Osteocyte (in vitro differentiated cells): Measurements from ENCODE around the gene ITGBL1. TPM values are rescaled to one million over a fixed set of nuclear protein-coding genes. Genes with fewer than 3 reads are reported as not detected.
A peak's percentile ranks its signal among the peaks of the same experiment; 100 is the strongest.

ENCODE experiments used
- DNase-seq: peaks from one replicate; pipeline ENCODE4 v3.0.0; 2021; ENCODE audit warnings: mixed read lengths; ENCODE audit not compliant: unreplicated experiment; ENCODE audit errors: extremely low spot score
- H3K27ac Mint-ChIP-seq: one replicate; pipeline ENCODE4 v1.8.0; 2021; ENCODE audit warnings: mild to moderate bottlenecking, mixed read lengths; ENCODE audit not compliant: unreplicated experiment
- H3K27me3 Mint-ChIP-seq: one replicate; pipeline ENCODE4 v1.8.0; 2021; ENCODE audit warnings: mixed read lengths; ENCODE audit not compliant: unreplicated experiment
- H3K36me3 Mint-ChIP-seq: one replicate; pipeline ENCODE4 v1.8.0; 2021; ENCODE audit warnings: mixed read lengths; ENCODE audit not compliant: unreplicated experiment
- H3K4me1 Mint-ChIP-seq: one replicate; pipeline ENCODE4 v1.8.0; 2021; ENCODE audit warnings: mixed read lengths; ENCODE audit not compliant: unreplicated experiment
- H3K4me3 Mint-ChIP-seq: one replicate; pipeline ENCODE4 v1.8.0; 2021; ENCODE audit warnings: mild to moderate bottlenecking, moderate library complexity, mixed read lengths; ENCODE audit not compliant: unreplicated experiment
- H3K9me3 Mint-ChIP-seq: one replicate; pipeline ENCODE4 v1.8.0; 2021; ENCODE audit warnings: mixed read lengths; ENCODE audit not compliant: unreplicated experiment
- CTCF ChIP-seq: fragments of 200-600 bp; sonication (generic); IDR thresholded peaks from 2 replicates; pipeline ENCODE4 v1.5.0; 2021; ENCODE audit warnings: antibody characterized with exemption, mild to moderate bottlenecking, moderate library complexity
- total RNA-seq: library from RNA; stranded (reverse); gene quantifications from 2 replicates; pipeline ENCODE4 v1.2.1, GENCODE V29; 2021

ITGBL1 gene
- total RNA-seq, 1 donor from 2014 or later, result 1,450 TPM

GRCh38 chr13:101433895-101434294 lies 18.6 kb upstream of the ITGBL1 start:
- Mint-ChIP-seq H3K27me3 (no peaks in the 10 kb centered on the region), H3K36me3 (no peaks in the 10 kb centered on the region), H3K4me1 (no peaks in the 10 kb centered on the region), H3K9me3 (no peaks in the 10 kb centered on the region), H3K27ac (no peak overlapping the region), H3K4me3 (no peak overlapping the region)
- TF ChIP-seq CTCF, result no peak
- DNase-seq, result no peak

- Mint-ChIP-seq H3K27ac (no peak overlapping the region), H3K4me1 (no peaks in the 10 kb centered on the region), H3K27me3 (no peaks in the 10 kb centered on the region), H3K4me3 (no peak overlapping the region), H3K9me3 (no peaks in the 10 kb centered on the region), H3K36me3 (no peaks in the 10 kb centered on the region)
- no peak for TF ChIP-seq CTCF
- no peak for DNase-seq
Measured at GRCh38 chr13:101434486-101434885, 18.0 kb upstream of the ITGBL1 start.

- TF ChIP-seq CTCF, result no peak
- H3K36me3 Mint-ChIP-seq, result no peaks in the 10 kb centered on the region
- H3K27me3 Mint-ChIP-seq, result no peaks in the 10 kb centered on the region
- H3K27ac Mint-ChIP-seq, result no peak overlapping the region
- DNase-seq, result no peak
- no peaks in the 10 kb centered on the region for H3K9me3 Mint-ChIP-seq
- H3K4me3 Mint-ChIP-seq, result no peak overlapping the region
- H3K4me1 Mint-ChIP-seq, result peaks cover 39% of the 10 kb centered on the region
Measured at GRCh38 chr13:101447852-101448251, 4.6 kb upstream of the ITGBL1 start.

GRCh38 chr13:101449790-101450748 lies 2.4 kb upstream of the ITGBL1 start:
- peak overlapping the region; percentile 41 for H3K4me3 Mint-ChIP-seq
- H3K9me3 Mint-ChIP-seq, result no peaks in the 10 kb centered on the region
- TF ChIP-seq CTCF, result no peak
- H3K27me3 Mint-ChIP-seq, result no peaks in the 10 kb centered on the region
- H3K27ac Mint-ChIP-seq, result peak overlapping the region; percentile 83
- peaks cover 42% of the 10 kb centered on the region for H3K4me1 Mint-ChIP-seq
- H3K36me3 Mint-ChIP-seq, result peaks cover 12% of the 10 kb centered on the region
- no peak for DNase-seq

GRCh38 chr13:101450749-101451130 lies 1.7 kb upstream of the ITGBL1 start:
- TF ChIP-seq CTCF, result no peak
- peaks cover 15% of the 10 kb centered on the region for H3K36me3 Mint-ChIP-seq
- H3K27ac Mint-ChIP-seq, result peak overlapping the region; percentile 83
- H3K27me3 Mint-ChIP-seq, result no peaks in the 10 kb centered on the region
- H3K9me3 Mint-ChIP-seq, result no peaks in the 10 kb centered on the region
- no peak for DNase-seq
- H3K4me3 Mint-ChIP-seq, result peak overlapping the region; percentile 41
- peaks cover 43% of the 10 kb centered on the region for H3K4me1 Mint-ChIP-seq
